ENCODE results near the gene THPO.

THPO gene

GRCh38 chr3:184349563-184350470 lies 28.2 kb downstream of the THPO start:
- no peaks in the 10 kb centered on the region for H3K36me3 ChIP-seq (ENCODE audit: control insufficient read depth, low read length)
- no peaks in the 10 kb centered on the region for H3K9me3 ChIP-seq (ENCODE audit: control insufficient read depth, insufficient read depth, low read length)
- no peaks in the 10 kb centered on the region for H3K79me2 ChIP-seq (ENCODE audit: control insufficient read depth, low read length)
- no peak overlapping the region for H3K4me3 ChIP-seq (ENCODE audit: low read length)
- TF ChIP-seq EZH2phosphoT487 (IDR thresholded peaks at IDR 0.05; ENCODE audit: borderline replicate concordance, low read length) = no peak
- TF ChIP-seq CTCF (IDR thresholded peaks at IDR 0.05; ENCODE audit: low read depth, low read length, poor library complexity, severe bottlenecking) = no peak
- no peak overlapping the region for H3K27ac ChIP-seq (ENCODE audit: low read depth, low read length)
- H4K20me1 ChIP-seq (ENCODE audit: control insufficient read depth, insufficient read depth, low read depth, low read length) = no peaks in the 10 kb centered on the region
- no peaks in the 10 kb centered on the region for H3K9me2 ChIP-seq (replicated peaks; ENCODE audit: control insufficient read depth, low read length)
- H3K4me1 ChIP-seq (ENCODE audit: control insufficient read depth, low read length) = peaks cover 3% of the 10 kb centered on the region; the same call in 1 of the 2 replicates
- no peak overlapping the region for H3K4me2 ChIP-seq (ENCODE audit: low read length)
- no peaks in the 10 kb centered on the region for H3F3A ChIP-seq (ENCODE audit: control insufficient read depth, insufficient read depth)
- no peaks in the 10 kb centered on the region for H3K27me3 ChIP-seq (ENCODE audit: control insufficient read depth, low read length)

GRCh38 chr3:184348057-184348382 lies 30.0 kb downstream of the THPO start:
- no peaks in the 10 kb centered on the region for H3K9me2 ChIP-seq (replicated peaks; ENCODE audit: control insufficient read depth, low read length)
- no peaks in the 10 kb centered on the region for H3K9me3 ChIP-seq (ENCODE audit: control insufficient read depth, insufficient read depth, low read length)
- H3K36me3 ChIP-seq (ENCODE audit: control insufficient read depth, low read length) = no peaks in the 10 kb centered on the region
- no peaks in the 10 kb centered on the region for H4K20me1 ChIP-seq (ENCODE audit: control insufficient read depth, insufficient read depth, low read depth, low read length)
- H3K27ac ChIP-seq (ENCODE audit: low read depth, low read length) = no peak overlapping the region
- no peaks in the 10 kb centered on the region for H3K4me1 ChIP-seq (ENCODE audit: control insufficient read depth, low read length)
- H3K79me2 ChIP-seq (ENCODE audit: control insufficient read depth, low read length) = no peaks in the 10 kb centered on the region
- no peak for TF ChIP-seq CTCF (IDR thresholded peaks at IDR 0.05; ENCODE audit: low read depth, low read length, poor library complexity, severe bottlenecking)
- no peak for TF ChIP-seq EZH2phosphoT487 (IDR thresholded peaks at IDR 0.05; ENCODE audit: borderline replicate concordance, low read length)
- H3K27me3 ChIP-seq (ENCODE audit: control insufficient read depth, low read length) = no peaks in the 10 kb centered on the region
- no peak overlapping the region for H3K4me2 ChIP-seq (ENCODE audit: low read length)
- H3K4me3 ChIP-seq (ENCODE audit: low read length) = no peak overlapping the region
- no peaks in the 10 kb centered on the region for H3F3A ChIP-seq (ENCODE audit: control insufficient read depth, insufficient read depth)

GRCh38 chr3:184347321-184348056 lies 30.5 kb downstream of the THPO start:
- H3K9me3 ChIP-seq (ENCODE audit: control insufficient read depth, insufficient read depth, low read length) = no peaks in the 10 kb centered on the region
- H3K79me2 ChIP-seq (ENCODE audit: control insufficient read depth, low read length) = no peaks in the 10 kb centered on the region
- no peak overlapping the region for H3K27ac ChIP-seq (ENCODE audit: low read depth, low read length)
- no peak overlapping the region for H3K4me2 ChIP-seq (ENCODE audit: low read length)
- no peaks in the 10 kb centered on the region for H3K4me1 ChIP-seq (ENCODE audit: control insufficient read depth, low read length)
- no peak overlapping the region for H3K4me3 ChIP-seq (ENCODE audit: low read length)
- H3K27me3 ChIP-seq (ENCODE audit: control insufficient read depth, low read length) = no peaks in the 10 kb centered on the region
- no peaks in the 10 kb centered on the region for H4K20me1 ChIP-seq (ENCODE audit: control insufficient read depth, insufficient read depth, low read depth, low read length)
- H3K36me3 ChIP-seq (ENCODE audit: control insufficient read depth, low read length) = no peaks in the 10 kb centered on the region
- no peaks in the 10 kb centered on the region for H3K9me2 ChIP-seq (replicated peaks; ENCODE audit: control insufficient read depth, low read length)
- H3F3A ChIP-seq (ENCODE audit: control insufficient read depth, insufficient read depth) = no peaks in the 10 kb centered on the region
- TF ChIP-seq EZH2phosphoT487 (IDR thresholded peaks at IDR 0.05; ENCODE audit: borderline replicate concordance, low read length) = no peak
- no peak for TF ChIP-seq CTCF (IDR thresholded peaks at IDR 0.05; ENCODE audit: low read depth, low read length, poor library complexity, severe bottlenecking)

Data from DOHH2 (cell line).